Middle frontal gyrus (tissue), 1 donor: Measurements from ENCODE around the gene ADAM33.
A peak's percentile ranks its signal among the peaks of the same experiment; 100 is the strongest.

Experiments
- DNase-seq: peaks from one replicate; pipeline ENCODE4 v3.0.0-alpha.2; 2015; ENCODE audit warnings: low spot score; ENCODE audit errors: extremely low spot score

Gene ADAM33

GRCh38 chr20:3689978-3690377 is 8.2 kb upstream of the ADAM33 start:
- DNase-seq: no peak

GRCh38 chr20:3687655-3688054 is 5.8 kb upstream of the ADAM33 start:
- DNase-seq: no peak

GRCh38 chr20:3686867-3687321 is 5.1 kb upstream of the ADAM33 start:
- peak; percentile 12 for DNase-seq

- DNase-seq: no peak
Measured at GRCh38 chr20:3686421-3686820, 4.6 kb upstream of the ADAM33 start.

- no peak for DNase-seq
Measured at GRCh38 chr20:3685341-3685740, 3.5 kb upstream of the ADAM33 start.

GRCh38 chr20:3681352-3681930 is 369 bp downstream of the ADAM33 start:
- DNase-seq: no peak

- DNase-seq: no peak
Measured at GRCh38 chr20:3680701-3681351, 984 bp downstream of the ADAM33 start.

- DNase-seq: no peak
Measured at GRCh38 chr20:3679749-3680700, 1.8 kb downstream of the ADAM33 start.

GRCh38 chr20:3678856-3679720 is 2.7 kb downstream of the ADAM33 start:
- DNase-seq: no peak

GRCh38 chr20:3678198-3678597 is 3.6 kb downstream of the ADAM33 start:
- no peak for DNase-seq

GRCh38 chr20:3677733-3678132 is 4.1 kb downstream of the ADAM33 start:
- no peak for DNase-seq

- DNase-seq: no peak
Measured at GRCh38 chr20:3674995-3675900, 6.6 kb downstream of the ADAM33 start.

GRCh38 chr20:3674447-3674846 is 7.4 kb downstream of the ADAM33 start:
- no peak for DNase-seq

- no peak for DNase-seq
Measured at GRCh38 chr20:3673221-3674070, 8.4 kb downstream of the ADAM33 start.

GRCh38 chr20:3672547-3673171 is 9.2 kb downstream of the ADAM33 start:
- DNase-seq: no peak

GRCh38 chr20:3671986-3672546 is 9.7 kb downstream of the ADAM33 start:
- no peak for DNase-seq

GRCh38 chr20:3670945-3671344 is 10.9 kb downstream of the ADAM33 start:
- DNase-seq: no peak

- DNase-seq: no peak
Measured at GRCh38 chr20:3670511-3670910, 11.3 kb downstream of the ADAM33 start.
